Type B pancreatic cell (in vitro differentiated cells): ENCODE results near the gene TNFRSF19. TPM values are rescaled to one million over a fixed set of nuclear protein-coding genes. Genes with fewer than 3 reads are reported as not detected.

Source experiments
- DNase-seq: peaks from one replicate; pipeline ENCODE4 v3.0.0; 2021; ENCODE audit warnings: mixed read lengths; ENCODE audit not compliant: unreplicated experiment; ENCODE audit errors: extremely low spot score
- H3K27ac Mint-ChIP-seq: 2 replicates; pipeline ENCODE4 v1.8.0; 2021; ENCODE audit warnings: mild to moderate bottlenecking, mixed read lengths
- H3K27me3 Mint-ChIP-seq: 2 replicates; pipeline ENCODE4 v1.8.0; 2021; ENCODE audit warnings: mixed read lengths
- H3K36me3 Mint-ChIP-seq: 2 replicates; pipeline ENCODE4 v1.8.0; 2021; ENCODE audit warnings: mixed read lengths
- H3K4me1 Mint-ChIP-seq: one replicate; pipeline ENCODE4 v1.8.0; 2021; ENCODE audit warnings: mixed read lengths; ENCODE audit not compliant: unreplicated experiment
- H3K4me3 Mint-ChIP-seq: 2 replicates; pipeline ENCODE4 v1.8.0; 2021; ENCODE audit warnings: mild to moderate bottlenecking, mixed read lengths
- H3K9me3 Mint-ChIP-seq: 2 replicates; pipeline ENCODE4 v1.8.0; 2021; ENCODE audit warnings: mixed read lengths
- CTCF ChIP-seq: fragments of 200-600 bp; sonication (generic); conservative IDR thresholded peaks from 2 replicates; pipeline ENCODE4 v1.5.0; 2021; ENCODE audit warnings: antibody characterized with exemption, mild to moderate bottlenecking
- total RNA-seq: library from RNA; stranded (reverse); gene quantifications from 2 replicates; pipeline ENCODE4 v1.2.1, GENCODE V29; 2021; ENCODE audit warnings: low replicate concordance

Gene TNFRSF19
- total RNA-seq, 1 donor from 2014 or later: 64.4 TPM

- no peak for TF ChIP-seq CTCF
- no peak overlapping the region for H3K27ac Mint-ChIP-seq
These were observed 25.5 kb upstream of the TNFRSF19 start for GRCh38 chr13:23544668-23545067.

GRCh38 chr13:23547000-23547590 is 23.1 kb upstream of the TNFRSF19 start:
- no peak for TF ChIP-seq CTCF
- Mint-ChIP-seq H3K27ac (no peak overlapping the region), H3K9me3 (no peaks in the 10 kb centered on the region), H3K27me3 (no peaks in the 10 kb centered on the region), H3K36me3 (no peaks in the 10 kb centered on the region), H3K4me3 (peak overlapping the region; percentile 77), H3K4me1 (peaks cover 17% of the 10 kb centered on the region)
- no peak for DNase-seq

More at GRCh38 chr13:23544668-23545067, 25.5 kb upstream of the TNFRSF19 start:
- Mint-ChIP-seq H3K9me3 (peaks cover 7% of the 10 kb centered on the region), H3K4me3 (no peak overlapping the region), H3K27me3 (no peaks in the 10 kb centered on the region), H3K36me3 (no peaks in the 10 kb centered on the region), H3K4me1 (peaks cover 10% of the 10 kb centered on the region)
- DNase-seq: no peak

GRCh38 chr13:23549724-23550123 is 20.5 kb upstream of the TNFRSF19 start:
- TF ChIP-seq CTCF: no peak
- Mint-ChIP-seq H3K27ac (no peak overlapping the region), H3K36me3 (no peaks in the 10 kb centered on the region), H3K9me3 (no peaks in the 10 kb centered on the region), H3K27me3 (no peaks in the 10 kb centered on the region), H3K4me3 (no peak overlapping the region), H3K4me1 (peaks cover 23% of the 10 kb centered on the region)
- no peak for DNase-seq

- DNase-seq: no peak
- Mint-ChIP-seq H3K27me3 (no peaks in the 10 kb centered on the region), H3K4me3 (no peak overlapping the region), H3K4me1 (peaks cover 19% of the 10 kb centered on the region), H3K36me3 (no peaks in the 10 kb centered on the region), H3K27ac (no peak overlapping the region), H3K9me3 (no peaks in the 10 kb centered on the region)
- TF ChIP-seq CTCF: no peak
These were observed 20.0 kb upstream of the TNFRSF19 start for GRCh38 chr13:23550163-23550562.

- Mint-ChIP-seq H3K27me3 (no peaks in the 10 kb centered on the region), H3K27ac (no peak overlapping the region), H3K4me3 (no peak overlapping the region), H3K36me3 (no peaks in the 10 kb centered on the region), H3K4me1 (peaks cover 19% of the 10 kb centered on the region), H3K9me3 (no peaks in the 10 kb centered on the region)
- TF ChIP-seq CTCF: no peak
- DNase-seq: no peak
These were observed 18.8 kb upstream of the TNFRSF19 start for GRCh38 chr13:23551213-23552008.
